ENCODE measurements around the gene KCNMA1. TPM values are rescaled to one million over a fixed set of nuclear protein-coding genes. Genes with fewer than 3 reads are reported as not detected.

Gene KCNMA1
- total and polyA plus RNA-seq, 9 of the 15 experiments (the other 6 are each of a cell fraction or from before 2014, with no cell fraction given): 0.01 to 0.95 (median 0.15) TPM; not detected in 4

- Histone ChIP-seq H3K9me3 (replicated peaks; ENCODE audit: control insufficient read depth, insufficient read depth, low read depth, low read length) (no peaks in the 10 kb centered on the region), H3K4me1 (replicated peaks in 1 of 2; ENCODE audit: control insufficient read depth in 2 of 2, insufficient read depth in 2 of 2, low read length in 2 of 2) (no peaks in the 10 kb centered on the region), H3K27me3 (ENCODE audit: control insufficient read depth in 2 of 2, insufficient read depth in 2 of 2, low read length in 2 of 2) (peaks cover 0 to 5% of the 10 kb centered on the region in 2 experiments; a peak in 1 of 5 replicates), H2AFZ (ENCODE audit: low read depth, low read length) (no peak overlapping the region), H3K36me3 (ENCODE audit: control insufficient read depth, insufficient read depth, low read length) (no peaks in the 10 kb centered on the region), H3K4me3 (no peak overlapping the region), H3K9ac (ENCODE audit: insufficient read depth in 1 of 2, low read depth in 2 of 2, low read length in 2 of 2) (no peak overlapping the region), H4K20me1 (replicated peaks; ENCODE audit: control insufficient read depth, insufficient read depth, low read length) (no peaks in the 10 kb centered on the region), H3K4me2 (ENCODE audit: insufficient read depth, low read length) (no peak overlapping the region), H3K9me1 (ENCODE audit: control insufficient read depth, insufficient read depth, low read length) (no peaks in the 10 kb centered on the region), H3K79me2 (ENCODE audit: control insufficient read depth, insufficient read depth, low read length) (no peaks in the 10 kb centered on the region), H3K27ac (ENCODE audit: extremely low read depth, low read depth, low read length) (no peak overlapping the region)
- DNase-seq (ENCODE audit: extremely low read depth in 1 of 4, low spot score in 3 of 4): no peak
- CTCF ChIA-PET (ENCODE audit: low intra/inter-chr PET ratio): no interaction called here
- intact Hi-C loops (cut with micrococcal nuclease): loop anchor here (10.0 kb wide), 2 partner anchors 439 to 1579 kb away; partner anchors contain the start of gene ZNF503
- TF ChIP-seq ZNF785 (CRISPR knock-in tag; IDR thresholded peaks at IDR 0.05): no peak
- no peak for TF ChIP-seq HDAC2 (IDR thresholded peaks at IDR 0.05)
- TF ChIP-seq MBD2 (IDR thresholded peaks at IDR 0.05; ENCODE audit: borderline replicate concordance, low read depth): no peak
- no peak for ATAC-seq
- no TSS peak for BruUV-seq (replicated peaks)
- no peak for FAIRE-seq
- POLR2A ChIA-PET: interaction anchor here (1.4 kb wide), 1 partner anchor 8 kb away, joined by 3 read pairs; no protein-coding TSS in a partner anchor
- in situ Hi-C loops (cut with MboI): no loop called here
- 0% methylated on average over 3 of the region's 3 CpGs for WGBS (ENCODE audit: insufficient coverage, low coverage, missing lambda C conversion rate)
Measured at GRCh38 chr10:76983624-76984023, 654.0 kb downstream of the KCNMA1 start.

- 0% methylated on average over 2 of the region's 2 CpGs for WGBS (ENCODE audit: insufficient coverage, low coverage, missing lambda C conversion rate)
- TF ChIP-seq ELK1 (CRISPR knock-in tag; IDR thresholded peaks at IDR 0.05): no peak
- TF ChIP-seq ZBTB2 (IDR thresholded peaks at IDR 0.05): no peak
- TF ChIP-seq LCOR (CRISPR knock-in tag; IDR thresholded peaks at IDR 0.05): no peak
- TF ChIP-seq NCOA4 (IDR thresholded peaks at IDR 0.05; ENCODE audit: partially characterized antibody): no peak
- TF ChIP-seq ZBED1 (IDR thresholded peaks at IDR 0.05): no peak
- no peak for TF ChIP-seq TBP (optimal IDR thresholded peaks at IDR 0.05; ENCODE audit: low read depth, low read length)
- TF ChIP-seq ZNF239 (CRISPR knock-in tag; IDR thresholded peaks at IDR 0.05): no peak
- TF ChIP-seq ZSCAN32 (CRISPR knock-in tag; IDR thresholded peaks at IDR 0.05): no peak
- no peak for TF ChIP-seq SIRT6 (IDR thresholded peaks at IDR 0.05; ENCODE audit: low read depth, low read length)
- no peak for TF ChIP-seq SOX6 (IDR thresholded peaks at IDR 0.05)
- no peak for TF ChIP-seq ZBTB12 (CRISPR knock-in tag; IDR thresholded peaks at IDR 0.05)
- TF ChIP-seq FOXA1 (IDR thresholded peaks at IDR 0.05; ENCODE audit: borderline replicate concordance): no peak
Measured at GRCh38 chr10:76982671-76983070, 654.9 kb downstream of the KCNMA1 start.

More at GRCh38 chr10:76982671-76983070, 654.9 kb downstream of the KCNMA1 start:
- Histone ChIP-seq H3K9me1 (ENCODE audit: control insufficient read depth, insufficient read depth, low read length) (no peaks in the 10 kb centered on the region), H3K9me3 (replicated peaks; ENCODE audit: control insufficient read depth, insufficient read depth, low read depth, low read length) (no peaks in the 10 kb centered on the region), H3K27ac (ENCODE audit: extremely low read depth, low read depth, low read length) (no peak overlapping the region), H3K27me3 (ENCODE audit: control insufficient read depth in 2 of 2, insufficient read depth in 2 of 2, low read length in 2 of 2) (peaks cover 0 to 5% of the 10 kb centered on the region in 2 experiments; a peak in 1 of 5 replicates), H3K4me2 (ENCODE audit: insufficient read depth, low read length) (no peak overlapping the region), H3K4me1 (replicated peaks in 1 of 2; ENCODE audit: control insufficient read depth in 2 of 2, insufficient read depth in 2 of 2, low read length in 2 of 2) (no peaks in the 10 kb centered on the region), H2AFZ (ENCODE audit: low read depth, low read length) (no peak overlapping the region), H3K9ac (ENCODE audit: insufficient read depth in 1 of 2, low read depth in 2 of 2, low read length in 2 of 2) (no peak overlapping the region), H3K79me2 (ENCODE audit: control insufficient read depth, insufficient read depth, low read length) (no peaks in the 10 kb centered on the region), H4K20me1 (replicated peaks; ENCODE audit: control insufficient read depth, insufficient read depth, low read length) (no peaks in the 10 kb centered on the region), H3K36me3 (ENCODE audit: control insufficient read depth, insufficient read depth, low read length) (no peaks in the 10 kb centered on the region), H3K4me3 (no peak overlapping the region)
- no peak for DNase-seq (ENCODE audit: extremely low read depth in 1 of 4, low spot score in 3 of 4)
- in situ Hi-C loops (cut with MboI): no loop called here
- no TSS peak for BruUV-seq (replicated peaks)
- ATAC-seq: no peak
- intact Hi-C loops (cut with micrococcal nuclease): loop anchor here (10.0 kb wide), 2 partner anchors 438 to 1578 kb away; partner anchors contain the start of gene ZNF503
- no peak for FAIRE-seq
- CTCF ChIA-PET (ENCODE audit: low intra/inter-chr PET ratio): no interaction called here
- POLR2A ChIA-PET: interaction anchor here (0.6 to 1.4 kb wide), 2 partner anchors 9 to 1518 kb away, joined by 3 to 4 read pairs; no protein-coding TSS in a partner anchor
